GM12873 (cell line): ENCODE measurements around the gene MORN3.

ENCODE experiments used
- CTCF ChIP-seq: IDR thresholded peaks from 2 replicates; pipeline ENCODE4 v1.5.1; 2012; ENCODE audit warnings: low read depth, mild to moderate bottlenecking, moderate library complexity, low read length, control low read depth; ENCODE audit not compliant: insufficient read depth; ENCODE audit errors: missing control alignments

The MORN3 gene

GRCh38 chr12:121697093-121697698, 27.7 kb upstream of the MORN3 start:
- peak; percentile 24 for TF ChIP-seq CTCF

- TF ChIP-seq CTCF = no peak
These were observed 23.8 kb upstream of the MORN3 start for GRCh38 chr12:121693155-121693687.

- TF ChIP-seq CTCF = no peak
These were observed 20.0 kb upstream of the MORN3 start for GRCh38 chr12:121689430-121689829.

GRCh38 chr12:121688966-121689365, 19.5 kb upstream of the MORN3 start:
- TF ChIP-seq CTCF = no peak

GRCh38 chr12:121678716-121679300, 9.4 kb upstream of the MORN3 start:
- TF ChIP-seq CTCF = no peak

- no peak for TF ChIP-seq CTCF
These were observed 8.9 kb upstream of the MORN3 start for GRCh38 chr12:121678305-121678704.

- TF ChIP-seq CTCF = no peak
These were observed 6.7 kb upstream of the MORN3 start for GRCh38 chr12:121676190-121676589.
